Neural cell (in vitro differentiated cells): ENCODE measurements around the gene BNIP2. TPM values are rescaled to one million over a fixed set of nuclear protein-coding genes. Genes with fewer than 3 reads are reported as not detected.

Experiments
- H2AFZ ChIP-seq: fragments of 200-600, 300-800 bp; sonication (generic), shearing (Covaris generic); 2 replicates; pipeline ENCODE4 v1.6.0; 2014; ENCODE audit warnings: low read depth, mild to moderate bottlenecking, antibody characterized with exemption, low read length, moderate library complexity
- H3F3A ChIP-seq: fragments of 200-600 bp; shearing (Covaris generic); 2 replicates; pipeline ENCODE4 v1.6.1; 2016; ENCODE audit warnings: mild to moderate bottlenecking, moderate library complexity, mixed read lengths, antibody characterized with exemption, low read length; ENCODE audit not compliant: insufficient read depth, poor library complexity, severe bottlenecking
- H3K27ac ChIP-seq: fragments of 200-600, 300-800 bp; sonication (generic), shearing (Covaris generic); 2 replicates; pipeline ENCODE4 v1.5.1; 2014; ENCODE audit warnings: mild to moderate bottlenecking, low read length, moderate library complexity
- H3K27me3 ChIP-seq: fragments of 300-800, 200-600 bp; sonication (generic), shearing (Covaris generic); 2 replicates; pipeline ENCODE4 v1.6.0; 2014; ENCODE audit warnings: mild to moderate bottlenecking, low read depth, low read length, moderate library complexity; ENCODE audit not compliant: insufficient read depth
- H3K36me3 ChIP-seq: fragments of 300-800, 200-600 bp; sonication (generic), shearing (Covaris generic); 2 replicates; pipeline ENCODE4 v1.5.1; 2014; ENCODE audit warnings: mild to moderate bottlenecking, antibody characterized with exemption, low read length, moderate library complexity; ENCODE audit not compliant: insufficient read depth
- H3K4me2 ChIP-seq: fragments of 300-800, 200-600 bp; sonication (generic), shearing (Covaris generic); 2 replicates; pipeline ENCODE4 v1.6.0; 2014; ENCODE audit warnings: mild to moderate bottlenecking, low read length
- H3K4me3 ChIP-seq: fragments of 300-800, 200-600 bp; sonication (generic), shearing (Covaris generic); 2 replicates; pipeline ENCODE4 v1.5.1; 2014; ENCODE audit warnings: mild to moderate bottlenecking, low read length, moderate library complexity
- H3K79me2 ChIP-seq: fragments of 200-600 bp; shearing (Covaris generic); replicated peaks from 2 replicates; pipeline ENCODE4 v1.6.0; 2014; ENCODE audit warnings: mild to moderate bottlenecking, low read length, moderate library complexity; ENCODE audit not compliant: insufficient read depth
- H3K9ac ChIP-seq: fragments of 300-800, 200-600 bp; sonication (generic), shearing (Covaris generic); 2 replicates; pipeline ENCODE4 v1.6.1; 2016; ENCODE audit warnings: mild to moderate bottlenecking, low read length, mixed read lengths
- H3K9me2 ChIP-seq: fragments of 200-600 bp; shearing (Covaris generic); 2 replicates; pipeline ENCODE4 v1.6.1; 2016; ENCODE audit warnings: mild to moderate bottlenecking, low read length, mixed read lengths; ENCODE audit not compliant: insufficient read depth
- H3K9me3 ChIP-seq: fragments of 200-600, 300-800 bp; sonication (generic), shearing (Covaris generic); 2 replicates; pipeline ENCODE4 v1.6.1; 2016; ENCODE audit warnings: mild to moderate bottlenecking, mixed run types, low read length, moderate library complexity, mixed read lengths
- H4K20me1 ChIP-seq: fragments of 200-600 bp; shearing (Covaris generic); 2 replicates; pipeline ENCODE4 v1.6.1; 2016; ENCODE audit warnings: mild to moderate bottlenecking, mixed run types; ENCODE audit not compliant: insufficient read depth
- EP300 ChIP-seq: fragments of 450-650 bp; conservative IDR thresholded peaks from 2 replicates; pipeline ENCODE4 v1.6.1; 2014; ENCODE audit warnings: antibody characterized with exemption, mild to moderate bottlenecking, moderate library complexity; ENCODE audit not compliant: poor library complexity, severe bottlenecking
- EZH2 ChIP-seq: fragments of 200-600, 300-800 bp; shearing (Covaris generic), sonication (generic); IDR thresholded peaks from 2 replicates; pipeline ENCODE4 v1.6.1; 2014; ENCODE audit warnings: antibody characterized with exemption, low read length, borderline replicate concordance, mild to moderate bottlenecking; ENCODE audit not compliant: insufficient read depth, poor library complexity, severe bottlenecking
- MXI1 ChIP-seq: fragments of 450-650 bp; conservative IDR thresholded peaks from 2 replicates; pipeline ENCODE4 v1.6.1; 2014; ENCODE audit warnings: antibody characterized with exemption, mild to moderate bottlenecking; ENCODE audit not compliant: poor library complexity, severe bottlenecking
- POLR2AphosphoS5 ChIP-seq: IDR thresholded peaks from 2 replicates; pipeline ENCODE4 v1.6.1; 2012
- RAD21 ChIP-seq: fragments of 450-650 bp; conservative IDR thresholded peaks from 2 replicates; pipeline ENCODE4 v1.6.1; 2014; ENCODE audit warnings: antibody characterized with exemption, mild to moderate bottlenecking, moderate library complexity
- SMC3 ChIP-seq: fragments of 450-650 bp; conservative IDR thresholded peaks from 2 replicates; pipeline ENCODE4 v1.6.1; 2014; ENCODE audit warnings: antibody characterized with exemption, mild to moderate bottlenecking, moderate library complexity; ENCODE audit not compliant: poor library complexity
- TAF1 ChIP-seq: IDR thresholded peaks from 2 replicates; pipeline ENCODE4 v1.6.1; 2012; ENCODE audit warnings: low read depth
- polyA plus RNA-seq: library from polyadenylated mRNA; depleted of rRNA; stranded (reverse); fragments of >200 nt; gene quantifications from 2 replicates; pipeline ENCODE4 v1.2.3, GENCODE V29; 2014
- TF ChIP-seq, protein P1 (sequence below): IDR thresholded peaks from 2 replicates; pipeline ENCODE4 v1.6.1; 2012; ENCODE audit warnings: borderline replicate concordance
- TF ChIP-seq, protein P2 (sequence below): fragments of 450-650 bp; IDR thresholded peaks from 2 replicates; pipeline ENCODE4 v1.5.1; 2014; ENCODE audit warnings: antibody characterized with exemption, mild to moderate bottlenecking, moderate library complexity; ENCODE audit not compliant: poor library complexity, severe bottlenecking

Gene BNIP2
- polyA plus RNA-seq, 1 donor from 2014 or later = 142 TPM

DNA sequence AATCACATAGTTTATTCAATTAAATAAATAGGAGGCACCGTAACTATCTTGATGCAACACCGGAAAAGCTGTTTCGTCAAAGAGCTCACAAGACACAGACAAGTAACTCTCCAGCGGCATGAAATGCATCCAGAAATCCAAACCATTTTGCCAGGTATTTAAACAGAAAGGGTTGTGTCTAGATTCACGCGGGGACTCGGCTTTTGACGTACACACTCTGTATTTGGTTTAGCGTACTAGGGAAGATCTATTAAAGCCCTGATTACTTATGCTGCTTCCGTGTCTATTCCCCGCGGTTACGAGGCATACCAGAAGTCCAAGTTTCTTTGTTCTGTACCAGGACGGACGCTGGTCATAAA lies 718 bp downstream of the BNIP2 start:
- no peaks in the 10 kb centered on the region for H3K9me2 ChIP-seq
- H3K9ac ChIP-seq = peak overlapping the region; percentile 97
- H3K27me3 ChIP-seq = no peaks in the 10 kb centered on the region
- TF ChIP-seq MXI1 (no peak), POLR2AphosphoS5 (peak; percentile 5)
- peaks cover 4% of the 10 kb centered on the region for H3F3A ChIP-seq
- H3K9me3 ChIP-seq = no peaks in the 10 kb centered on the region
- no peaks in the 10 kb centered on the region for H3K36me3 ChIP-seq
- peak overlapping the region; percentile 84 for H3K27ac ChIP-seq
- no peaks in the 10 kb centered on the region for H4K20me1 ChIP-seq
- peaks cover 52% of the 10 kb centered on the region for H3K79me2 ChIP-seq
- H2AFZ ChIP-seq = peak overlapping the region; percentile 87
- H3K4me2 ChIP-seq = peak overlapping the region; percentile 97
- peak overlapping the region; percentile 100 for H3K4me3 ChIP-seq

DNA sequence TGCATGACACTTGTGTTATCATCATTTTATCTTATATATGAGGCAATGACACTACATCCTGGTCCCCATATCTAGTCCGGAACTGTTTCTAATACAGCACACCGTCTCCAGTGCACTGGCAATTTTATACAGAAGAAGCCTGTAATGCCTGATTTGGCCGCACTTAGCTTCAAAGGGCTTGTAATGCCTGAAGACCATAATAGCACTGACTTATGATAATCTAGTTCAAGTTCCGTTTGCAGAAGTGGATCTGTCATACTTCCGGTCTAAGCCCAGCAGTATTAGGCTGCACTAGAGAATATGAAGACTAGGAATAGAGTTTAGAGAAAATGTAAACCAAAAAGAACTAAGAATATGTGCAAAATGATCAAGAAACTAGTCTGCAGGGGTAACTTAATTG lies 1.3 kb downstream of the BNIP2 start:
- Histone ChIP-seq H2AFZ (no peak overlapping the region), H3K36me3 (no peaks in the 10 kb centered on the region), H3F3A (peaks cover 4% of the 10 kb centered on the region), H3K27ac (peak overlapping the region; percentile 84), H3K9me3 (no peaks in the 10 kb centered on the region), H3K27me3 (no peaks in the 10 kb centered on the region), H3K79me2 (peaks cover 57% of the 10 kb centered on the region), H4K20me1 (no peaks in the 10 kb centered on the region), H3K9ac (peak overlapping the region; percentile 97), H3K4me3 (peak overlapping the region; percentile 100), H3K4me2 (peak overlapping the region; percentile 97), H3K9me2 (no peaks in the 10 kb centered on the region)
- no peak for TF ChIP-seq EZH2
- no peak for TF ChIP-seq POLR2AphosphoS5
- TF ChIP-seq TAF1 = no peak
- TF ChIP-seq RAD21 = no peak
- TF ChIP-seq, protein P1, sequence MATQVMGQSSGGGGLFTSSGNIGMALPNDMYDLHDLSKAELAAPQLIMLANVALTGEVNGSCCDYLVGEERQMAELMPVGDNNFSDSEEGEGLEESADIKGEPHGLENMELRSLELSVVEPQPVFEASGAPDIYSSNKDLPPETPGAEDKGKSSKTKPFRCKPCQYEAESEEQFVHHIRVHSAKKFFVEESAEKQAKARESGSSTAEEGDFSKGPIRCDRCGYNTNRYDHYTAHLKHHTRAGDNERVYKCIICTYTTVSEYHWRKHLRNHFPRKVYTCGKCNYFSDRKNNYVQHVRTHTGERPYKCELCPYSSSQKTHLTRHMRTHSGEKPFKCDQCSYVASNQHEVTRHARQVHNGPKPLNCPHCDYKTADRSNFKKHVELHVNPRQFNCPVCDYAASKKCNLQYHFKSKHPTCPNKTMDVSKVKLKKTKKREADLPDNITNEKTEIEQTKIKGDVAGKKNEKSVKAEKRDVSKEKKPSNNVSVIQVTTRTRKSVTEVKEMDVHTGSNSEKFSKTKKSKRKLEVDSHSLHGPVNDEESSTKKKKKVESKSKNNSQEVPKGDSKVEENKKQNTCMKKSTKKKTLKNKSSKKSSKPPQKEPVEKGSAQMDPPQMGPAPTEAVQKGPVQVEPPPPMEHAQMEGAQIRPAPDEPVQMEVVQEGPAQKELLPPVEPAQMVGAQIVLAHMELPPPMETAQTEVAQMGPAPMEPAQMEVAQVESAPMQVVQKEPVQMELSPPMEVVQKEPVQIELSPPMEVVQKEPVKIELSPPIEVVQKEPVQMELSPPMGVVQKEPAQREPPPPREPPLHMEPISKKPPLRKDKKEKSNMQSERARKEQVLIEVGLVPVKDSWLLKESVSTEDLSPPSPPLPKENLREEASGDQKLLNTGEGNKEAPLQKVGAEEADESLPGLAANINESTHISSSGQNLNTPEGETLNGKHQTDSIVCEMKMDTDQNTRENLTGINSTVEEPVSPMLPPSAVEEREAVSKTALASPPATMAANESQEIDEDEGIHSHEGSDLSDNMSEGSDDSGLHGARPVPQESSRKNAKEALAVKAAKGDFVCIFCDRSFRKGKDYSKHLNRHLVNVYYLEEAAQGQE = no peak
- TF ChIP-seq, protein P2, sequence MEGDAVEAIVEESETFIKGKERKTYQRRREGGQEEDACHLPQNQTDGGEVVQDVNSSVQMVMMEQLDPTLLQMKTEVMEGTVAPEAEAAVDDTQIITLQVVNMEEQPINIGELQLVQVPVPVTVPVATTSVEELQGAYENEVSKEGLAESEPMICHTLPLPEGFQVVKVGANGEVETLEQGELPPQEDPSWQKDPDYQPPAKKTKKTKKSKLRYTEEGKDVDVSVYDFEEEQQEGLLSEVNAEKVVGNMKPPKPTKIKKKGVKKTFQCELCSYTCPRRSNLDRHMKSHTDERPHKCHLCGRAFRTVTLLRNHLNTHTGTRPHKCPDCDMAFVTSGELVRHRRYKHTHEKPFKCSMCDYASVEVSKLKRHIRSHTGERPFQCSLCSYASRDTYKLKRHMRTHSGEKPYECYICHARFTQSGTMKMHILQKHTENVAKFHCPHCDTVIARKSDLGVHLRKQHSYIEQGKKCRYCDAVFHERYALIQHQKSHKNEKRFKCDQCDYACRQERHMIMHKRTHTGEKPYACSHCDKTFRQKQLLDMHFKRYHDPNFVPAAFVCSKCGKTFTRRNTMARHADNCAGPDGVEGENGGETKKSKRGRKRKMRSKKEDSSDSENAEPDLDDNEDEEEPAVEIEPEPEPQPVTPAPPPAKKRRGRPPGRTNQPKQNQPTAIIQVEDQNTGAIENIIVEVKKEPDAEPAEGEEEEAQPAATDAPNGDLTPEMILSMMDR = no peak
- no peak for TF ChIP-seq EP300
- no peak for TF ChIP-seq MXI1
- TF ChIP-seq SMC3 = no peak

DNA sequence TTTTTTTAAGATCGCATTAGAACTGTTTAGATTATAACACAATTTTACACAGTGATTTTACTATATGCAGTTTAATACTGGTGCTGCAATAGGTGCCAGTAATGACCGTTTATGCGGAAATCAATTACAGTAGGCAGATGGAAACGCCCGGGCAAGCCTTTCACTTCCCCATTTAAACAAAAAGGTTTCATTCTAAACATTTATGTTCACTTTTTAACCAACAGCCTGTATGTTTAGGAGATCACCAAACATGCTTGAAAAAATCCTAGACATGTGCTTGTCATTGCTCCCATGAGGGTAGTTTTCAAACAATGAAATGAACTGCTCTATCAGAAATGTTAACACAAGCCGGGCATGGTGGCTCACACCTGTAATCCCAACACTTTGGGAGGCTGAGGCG lies 2.7 kb downstream of the BNIP2 start:
- H3K27ac ChIP-seq = no peak overlapping the region
- TF ChIP-seq EP300 = no peak
- TF ChIP-seq POLR2AphosphoS5 = no peak
- H3K9ac ChIP-seq = no peak overlapping the region
- H3K36me3 ChIP-seq = no peaks in the 10 kb centered on the region
- peaks cover 59% of the 10 kb centered on the region for H3K79me2 ChIP-seq
- H3K4me3 ChIP-seq = no peak overlapping the region
- H3F3A ChIP-seq = peaks cover 4% of the 10 kb centered on the region
- H3K27me3 ChIP-seq = no peaks in the 10 kb centered on the region
- H3K9me3 ChIP-seq = no peaks in the 10 kb centered on the region
- no peaks in the 10 kb centered on the region for H3K9me2 ChIP-seq
- no peaks in the 10 kb centered on the region for H4K20me1 ChIP-seq
- no peak overlapping the region for H2AFZ ChIP-seq
- H3K4me2 ChIP-seq = no peak overlapping the region
